HG03066 (cell line): ENCODE results near the gene C22orf31.
"Not testable (repeated sequence)": the region's sequence is repeated elsewhere in the genome, so short reads cannot be mapped to it uniquely, and the experiment has no call there.

ENCODE experiments used
- ATAC-seq: cut with Tn5 transposase; IDR thresholded peaks from one replicate; pipeline ENCODE4 v1.9.1; 2021; ENCODE audit warnings: low read depth; ENCODE audit not compliant: unreplicated experiment

C22orf31 gene

DNA sequence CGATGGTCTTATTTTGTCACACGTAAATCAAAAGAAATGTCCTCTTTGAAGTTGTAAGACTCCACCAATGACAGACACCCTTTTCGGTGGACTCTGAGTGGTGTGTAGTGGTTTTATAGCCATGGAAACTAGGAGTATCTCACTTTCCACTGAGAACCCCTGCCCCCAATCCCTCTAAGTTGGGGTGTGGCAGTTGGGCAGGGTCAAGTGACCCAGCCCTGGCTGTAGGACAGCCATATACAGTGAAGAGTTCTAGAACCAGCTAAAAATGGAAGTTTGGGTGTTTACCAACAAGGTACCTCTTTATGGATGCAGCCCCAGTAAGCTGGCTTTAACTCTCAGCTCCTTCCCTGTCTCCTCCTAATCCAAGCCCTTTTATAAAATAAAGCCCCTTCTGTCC lies 5.2 kb downstream of the C22orf31 start:
- no peak for ATAC-seq

DNA sequence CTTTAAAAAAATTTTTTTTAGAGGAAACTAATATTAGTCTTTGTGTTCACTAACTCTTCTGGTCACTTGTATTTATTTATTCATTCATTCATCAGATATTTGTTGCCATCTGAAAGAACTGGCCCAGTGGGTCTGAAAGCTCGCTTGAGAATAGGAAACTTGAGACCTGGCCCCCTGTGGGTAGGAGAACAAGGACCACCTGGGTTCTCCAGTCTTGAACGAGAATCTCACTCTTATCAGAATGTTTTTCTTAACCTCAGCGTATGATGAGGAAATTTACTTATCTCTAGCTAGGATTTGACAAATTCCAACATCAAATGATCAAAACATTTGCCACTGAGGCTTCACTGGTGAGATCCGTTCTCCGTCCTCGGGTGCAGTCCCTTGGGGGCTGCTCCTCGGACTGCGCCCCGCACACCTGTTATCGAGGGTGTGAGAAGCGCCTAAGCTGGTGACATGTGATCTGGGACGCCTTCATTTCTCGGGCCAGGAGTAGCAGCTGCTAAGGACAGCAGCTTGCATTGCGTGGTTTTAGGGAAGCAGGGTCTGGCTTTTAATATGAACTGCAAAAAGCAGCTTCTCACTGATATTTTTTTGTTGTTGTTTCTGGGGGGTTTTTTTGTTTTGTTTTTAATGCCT lies 6.3 kb downstream of the C22orf31 start:
- no peak for ATAC-seq

DNA sequence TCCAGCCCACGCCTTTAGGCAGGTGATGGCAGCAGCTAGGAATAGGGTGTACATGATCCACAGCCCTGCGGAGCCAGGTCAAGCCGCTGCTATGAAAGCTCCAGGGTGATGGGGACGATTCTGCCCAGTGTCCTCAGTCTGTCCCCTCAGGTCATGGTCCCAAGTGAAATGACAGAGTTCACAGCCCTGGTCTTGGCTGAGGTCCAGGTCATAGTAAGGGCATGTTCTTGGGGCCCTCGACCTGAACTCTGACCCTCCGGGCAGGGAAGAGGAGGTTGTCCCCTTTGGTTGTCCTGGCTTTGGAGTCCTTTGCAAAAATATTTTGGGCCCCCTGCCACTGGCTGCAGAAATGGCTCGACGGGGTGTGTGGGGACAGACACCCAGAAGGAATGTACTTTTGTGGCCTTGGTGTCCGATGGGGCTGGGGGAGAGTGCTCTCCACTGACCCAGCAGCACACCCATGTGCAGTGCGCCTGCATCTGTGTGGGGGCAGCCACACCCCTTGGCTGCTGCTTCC lies 7.3 kb downstream of the C22orf31 start:
- ATAC-seq = no peak

DNA sequence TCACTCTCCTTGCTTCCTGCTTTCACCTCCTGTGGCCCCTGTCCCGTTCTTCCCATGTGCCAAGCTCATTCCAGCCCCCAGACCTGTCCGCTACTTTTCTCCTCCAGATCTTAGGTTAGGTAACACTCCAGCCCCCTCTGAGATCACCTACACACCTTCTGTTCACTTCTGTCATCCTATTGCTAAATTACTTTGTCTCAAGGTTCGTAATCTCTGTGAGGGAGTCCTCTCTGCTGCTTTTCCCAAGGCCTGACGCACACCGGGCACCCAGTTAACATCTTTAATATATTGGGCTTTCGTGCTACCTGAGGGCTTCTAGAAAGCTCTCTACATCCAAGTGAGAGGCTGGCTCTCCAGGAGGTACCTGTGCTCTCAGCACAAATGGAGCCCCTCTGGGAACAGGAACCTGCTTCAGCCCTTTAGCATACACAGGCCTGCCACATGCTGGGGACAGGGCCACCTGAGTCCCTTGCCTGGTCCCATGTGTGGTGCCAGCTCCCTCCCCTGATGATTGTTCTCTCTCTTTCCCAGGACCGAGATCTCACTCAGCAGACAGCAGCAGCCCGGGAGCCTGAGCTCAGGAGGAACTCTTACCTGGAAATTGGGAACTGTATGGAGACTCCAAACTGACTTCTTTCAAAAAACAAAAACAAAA lies 8.5 kb downstream of the C22orf31 start:
- ATAC-seq = no peak

DNA sequence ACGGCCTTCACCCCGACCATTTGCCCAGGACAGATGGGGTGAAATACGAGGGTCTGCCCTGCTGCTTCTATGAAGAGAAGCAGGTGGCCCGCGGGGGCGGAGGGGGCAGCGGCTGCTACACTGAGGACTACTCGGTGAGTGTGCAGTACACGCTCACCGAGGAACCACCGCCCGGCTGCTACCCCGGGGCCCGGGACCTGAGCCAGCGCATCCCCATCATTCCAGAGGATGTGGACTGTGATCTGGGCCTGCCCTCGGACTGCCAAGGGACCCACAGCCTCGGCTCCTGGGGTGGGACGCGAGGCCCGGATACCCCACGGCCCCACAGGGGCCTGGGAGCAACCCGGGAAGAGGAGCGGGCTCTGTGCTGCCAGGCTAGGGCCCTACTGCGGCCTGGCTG lies 11.2 kb downstream of the C22orf31 start:
- no peak for ATAC-seq

DNA sequence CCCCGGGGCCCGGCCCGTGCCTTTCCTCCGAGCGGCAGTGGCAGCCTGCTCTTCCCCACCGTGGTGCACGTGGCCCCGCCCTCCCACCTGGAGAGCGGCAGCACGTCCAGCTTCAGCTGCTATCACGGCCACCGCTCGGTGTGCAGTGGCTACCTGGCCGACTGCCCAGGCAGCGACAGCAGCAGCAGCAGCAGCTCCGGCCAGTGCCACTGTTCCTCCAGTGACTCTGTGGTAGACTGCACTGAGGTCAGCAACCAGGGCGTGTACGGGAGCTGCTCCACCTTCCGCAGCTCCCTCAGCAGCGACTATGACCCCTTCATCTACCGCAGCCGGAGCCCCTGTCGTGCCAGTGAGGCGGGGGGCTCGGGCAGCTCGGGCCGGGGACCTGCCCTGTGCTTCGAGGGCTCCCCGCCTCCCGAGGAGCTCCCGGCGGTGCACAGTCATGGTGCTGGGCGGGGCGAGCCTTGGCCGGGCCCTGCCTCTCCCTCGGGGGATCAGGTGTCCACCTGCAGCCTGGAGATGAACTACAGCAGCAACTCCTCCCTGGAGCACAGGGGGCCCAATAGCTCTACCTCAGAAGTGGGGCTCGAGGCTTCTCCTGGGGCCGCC lies 11.9 kb downstream of the C22orf31 start:
- ATAC-seq = no peak

DNA sequence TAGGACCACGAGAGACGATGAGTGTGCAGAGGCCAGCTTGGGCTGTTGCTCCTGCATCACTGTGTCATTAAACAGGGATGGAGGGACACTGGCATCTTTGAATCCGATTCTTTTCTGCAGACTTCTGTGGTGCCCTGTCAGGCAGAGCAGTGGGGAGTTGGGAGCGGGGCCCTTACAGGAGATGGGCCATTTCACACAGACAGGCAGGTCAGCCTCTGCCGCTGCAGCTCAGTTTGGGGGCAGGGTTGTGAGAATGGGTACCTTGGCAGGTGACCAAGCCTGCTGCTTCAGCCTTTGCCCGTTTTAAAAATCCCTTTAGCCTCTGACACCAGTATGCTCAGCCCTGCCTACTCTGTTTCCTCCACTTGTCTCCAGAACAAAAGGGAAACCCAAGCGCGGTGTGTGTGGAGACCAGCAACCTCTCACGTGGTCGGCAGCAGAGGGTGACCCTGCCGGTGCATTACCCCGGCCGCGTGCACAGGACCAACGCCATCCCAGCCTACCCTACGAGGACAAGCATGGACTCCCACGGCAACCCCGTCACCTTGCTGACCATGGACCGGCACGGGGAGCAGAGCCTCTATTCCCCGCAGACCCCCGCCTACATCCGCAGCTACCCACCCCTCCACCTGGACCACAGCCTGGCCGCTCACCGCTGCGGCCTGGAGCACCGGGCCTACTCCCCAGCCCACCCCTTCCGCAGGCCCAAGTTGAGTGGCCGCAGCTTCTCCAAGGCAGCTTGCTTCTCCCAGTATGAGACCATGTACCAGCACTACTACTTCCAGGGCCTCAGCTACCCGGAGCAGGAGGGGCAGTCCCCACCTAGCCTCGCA lies 12.6 kb downstream of the C22orf31 start:
- ATAC-seq = no peak

DNA sequence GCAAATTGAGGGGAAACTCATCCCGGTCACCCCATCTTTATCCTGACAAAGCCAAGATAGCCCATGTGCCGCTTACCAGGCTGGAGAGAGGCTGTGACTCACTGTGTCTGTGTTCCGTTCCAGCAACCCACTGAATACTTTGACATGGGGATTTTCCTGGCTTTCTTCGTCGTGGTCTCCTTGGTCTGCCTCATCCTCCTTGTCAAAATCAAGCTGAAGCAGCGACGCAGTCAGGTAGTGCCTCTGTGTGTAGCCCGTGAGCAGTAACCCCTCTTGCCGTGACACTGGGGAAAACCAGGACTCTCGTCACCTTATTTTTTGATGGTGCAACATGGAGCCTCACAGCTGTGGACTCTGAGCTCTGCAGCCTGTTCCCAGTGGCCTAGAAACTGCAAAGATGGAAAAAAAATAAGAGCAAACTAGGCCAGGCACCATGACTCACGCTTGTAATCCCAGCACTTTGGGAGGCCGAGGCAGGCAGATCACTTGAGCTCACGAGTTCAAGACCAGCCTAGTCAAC lies 16.9 kb downstream of the C22orf31 start:
- no peak for ATAC-seq

DNA sequence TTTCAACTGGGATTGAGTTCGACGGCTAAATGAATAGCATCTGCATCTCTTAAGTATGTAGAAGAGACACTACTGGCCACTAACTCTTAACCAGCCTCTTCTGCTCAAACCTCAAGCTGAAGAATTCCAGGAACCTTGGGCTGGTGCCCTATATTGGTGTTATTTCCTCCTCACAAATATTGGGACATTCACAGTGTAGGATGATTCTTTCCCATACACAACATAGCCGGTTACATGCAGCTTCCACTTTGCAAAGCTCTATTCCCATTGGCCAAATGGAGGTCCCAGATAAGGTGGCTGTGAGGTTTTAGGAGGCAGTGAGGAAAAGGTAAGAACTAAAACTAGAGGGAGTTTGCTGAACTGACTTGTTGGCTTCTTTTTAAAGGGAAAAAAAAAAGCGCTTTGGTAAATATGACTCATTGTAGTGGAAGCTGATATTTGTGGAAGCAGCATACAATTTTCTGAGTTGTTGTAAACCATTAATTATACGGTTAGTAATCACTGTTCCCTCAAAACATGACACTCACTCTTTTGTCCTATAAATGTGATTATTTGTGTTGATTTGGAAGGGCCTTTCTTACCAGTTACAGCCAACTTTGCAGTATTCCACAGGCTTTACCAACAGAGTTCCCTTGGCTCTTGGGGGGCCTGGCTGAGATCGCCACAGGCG lies 17.6 kb downstream of the C22orf31 start:
- no peak for ATAC-seq

DNA sequence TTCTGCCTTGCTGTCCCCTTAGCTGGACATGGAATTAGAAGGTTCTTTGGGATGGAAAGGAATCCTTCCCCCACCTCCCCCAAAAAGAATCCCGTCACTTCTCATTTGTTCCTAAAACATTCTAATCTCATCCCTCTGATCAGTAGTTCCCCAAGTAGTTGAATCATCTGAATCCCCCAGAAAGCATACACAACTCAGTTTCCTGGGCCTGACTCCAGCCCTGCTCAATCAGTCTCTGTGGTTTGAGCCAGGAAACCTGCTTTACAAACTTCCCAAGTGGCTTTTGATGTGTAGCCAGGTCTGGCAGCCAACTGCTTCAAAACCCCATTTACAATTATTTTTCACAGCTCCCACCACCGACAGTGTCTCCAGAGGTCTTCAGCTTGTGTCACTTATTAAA lies 20.2 kb downstream of the C22orf31 start:
- ATAC-seq = no peak

DNA sequence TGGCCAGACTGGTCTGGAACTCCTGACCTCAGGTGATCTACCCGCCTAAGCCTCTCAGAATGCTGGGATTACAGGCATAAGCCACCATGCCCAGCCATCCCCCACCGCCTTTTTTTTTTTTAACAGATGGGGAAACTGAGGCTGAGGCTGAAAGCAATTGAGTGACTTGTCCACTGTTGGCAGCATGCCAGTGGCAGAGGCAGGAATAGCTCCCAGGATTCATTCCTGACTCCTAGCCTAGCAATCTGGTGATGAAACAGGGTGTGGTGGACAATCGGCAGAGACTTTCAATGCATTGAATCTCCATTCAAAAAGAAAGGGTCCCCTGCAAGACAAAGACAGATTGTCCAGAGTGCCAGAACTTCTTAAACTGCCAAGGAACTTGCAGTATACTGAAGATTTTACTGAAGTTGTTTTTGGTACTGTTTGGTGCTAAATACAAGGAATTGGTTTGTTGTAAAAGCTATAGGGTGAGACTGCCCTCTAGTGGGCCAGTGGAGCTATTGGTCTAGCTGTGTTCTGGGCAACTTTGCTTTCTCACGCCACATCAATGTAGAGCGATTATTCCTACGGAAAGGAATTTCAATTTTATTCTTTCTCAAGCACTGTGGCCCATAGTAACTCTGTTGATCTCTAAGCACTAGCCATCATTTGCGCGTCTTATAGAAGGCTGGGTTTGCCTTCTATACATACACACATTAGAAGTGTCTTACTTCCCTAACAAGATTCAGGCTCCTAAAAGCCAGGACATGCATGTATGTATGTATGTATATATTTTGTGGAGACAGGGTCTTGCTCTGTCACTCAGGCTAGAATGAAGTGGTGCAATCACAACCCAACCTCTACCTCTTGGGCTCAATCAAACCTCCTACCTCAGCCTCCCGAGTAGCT lies 21.0 kb downstream of the C22orf31 start:
- no peak for ATAC-seq

DNA sequence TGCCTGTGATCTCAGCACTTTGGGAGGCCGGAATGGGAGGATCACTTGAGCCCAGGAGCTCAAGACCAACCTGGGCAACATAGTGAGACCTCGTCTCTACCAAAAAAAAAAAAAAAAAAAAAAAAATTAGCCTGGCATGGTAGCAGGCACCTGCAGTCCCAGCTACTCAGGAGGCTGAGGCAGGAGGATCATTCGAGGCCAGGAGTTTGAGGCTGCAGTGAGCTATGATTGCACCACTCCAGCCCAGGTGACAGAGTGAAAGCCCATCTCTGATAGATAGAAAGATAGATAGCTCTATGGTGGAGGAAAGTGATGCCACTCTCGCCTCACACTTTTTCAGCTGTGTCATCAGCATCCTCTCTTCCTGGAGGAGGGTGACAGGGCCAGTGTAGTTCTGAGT lies 21.9 kb downstream of the C22orf31 start:
- ATAC-seq = not testable (repeated sequence)

DNA sequence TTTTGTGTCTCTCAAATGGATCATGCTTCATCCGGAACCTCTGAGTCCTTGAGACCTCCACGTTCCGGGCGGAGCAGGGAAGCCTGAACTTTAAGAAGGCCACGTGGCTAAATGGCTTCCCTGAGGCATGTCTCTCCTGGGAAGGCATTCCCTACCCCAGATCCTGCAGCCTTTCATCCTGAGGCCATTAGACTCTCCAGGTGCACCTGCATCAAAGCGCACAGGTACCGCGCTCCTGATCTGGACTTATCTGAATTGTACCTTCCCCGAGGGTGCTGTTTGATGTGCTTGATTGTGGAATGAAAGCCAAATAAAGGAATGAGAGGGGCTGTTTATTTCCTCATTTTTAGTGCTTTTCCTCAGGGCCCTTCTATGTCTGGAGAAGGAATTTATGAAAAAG lies 22.5 kb downstream of the C22orf31 start:
- no peak for ATAC-seq

DNA sequence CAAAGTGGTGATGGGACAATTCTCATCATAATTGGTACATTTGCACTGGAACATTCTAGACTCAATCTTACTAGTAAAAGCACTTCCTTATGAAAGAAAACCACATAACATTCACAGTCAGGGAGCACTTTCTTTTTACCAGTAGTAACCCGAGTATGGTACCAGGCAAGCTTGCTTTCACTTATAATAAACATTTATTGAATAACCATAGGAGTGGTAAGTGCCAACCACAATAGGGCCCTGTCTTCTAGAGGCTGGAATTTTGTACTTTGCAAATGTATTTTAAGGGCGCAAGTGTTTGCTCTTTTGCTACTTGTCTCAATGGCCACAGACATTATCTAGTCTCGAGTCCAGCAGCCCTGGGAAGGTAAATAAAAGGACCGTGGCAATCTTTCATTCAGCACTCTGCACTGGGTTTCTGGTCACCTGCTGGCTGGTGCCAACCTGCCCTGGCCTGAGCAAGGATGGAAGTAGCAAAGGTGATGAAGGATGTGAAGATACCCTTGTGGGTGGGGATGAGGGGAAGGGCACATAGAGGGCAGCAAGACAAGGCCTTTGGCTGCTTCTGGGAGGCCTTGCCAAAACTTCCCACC lies 24.2 kb downstream of the C22orf31 start:
- no peak for ATAC-seq

DNA sequence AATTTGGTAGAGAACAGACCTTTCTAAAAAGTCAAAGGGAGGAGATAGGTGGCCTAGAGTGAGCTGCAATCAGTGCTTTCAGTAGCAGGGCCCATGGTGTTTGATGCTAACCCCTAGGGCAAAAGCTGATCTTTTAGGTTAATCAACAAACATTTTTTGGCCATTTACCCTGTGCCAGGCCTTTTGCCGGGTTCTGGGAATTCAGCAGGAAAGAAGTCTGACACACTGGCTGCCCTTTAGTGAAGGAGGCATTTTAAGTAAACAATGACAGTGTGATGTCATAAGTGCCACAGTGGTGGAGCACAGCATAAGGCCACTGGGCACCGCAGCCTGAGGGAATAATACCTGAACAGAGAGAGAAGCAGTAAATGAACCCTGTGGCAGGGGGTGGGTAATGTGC lies 29.0 kb downstream of the C22orf31 start:
- ATAC-seq = no peak

DNA sequence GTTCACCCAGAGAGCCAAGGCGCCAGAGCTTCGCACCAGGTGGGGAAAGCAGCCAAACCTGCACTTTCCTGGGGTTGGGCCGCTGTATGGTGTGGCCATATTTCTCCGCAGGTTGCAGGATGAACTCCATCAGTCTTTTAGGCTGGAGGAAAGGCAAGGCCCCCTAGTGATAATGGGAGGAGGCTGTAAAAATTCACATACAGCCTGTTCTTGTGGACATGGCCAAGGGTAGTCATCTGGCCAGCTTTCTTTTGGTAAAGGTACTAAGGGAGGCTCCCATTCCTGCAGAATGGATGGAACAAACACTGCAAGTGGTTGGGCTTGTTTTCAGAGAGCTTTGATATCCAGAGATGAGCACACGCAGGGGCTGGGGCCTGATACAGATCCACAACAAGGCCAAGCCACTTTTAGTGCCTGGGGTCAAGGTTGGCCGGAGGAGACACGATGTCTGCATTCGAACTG lies 29.6 kb downstream of the C22orf31 start:
- no peak for ATAC-seq

DNA sequence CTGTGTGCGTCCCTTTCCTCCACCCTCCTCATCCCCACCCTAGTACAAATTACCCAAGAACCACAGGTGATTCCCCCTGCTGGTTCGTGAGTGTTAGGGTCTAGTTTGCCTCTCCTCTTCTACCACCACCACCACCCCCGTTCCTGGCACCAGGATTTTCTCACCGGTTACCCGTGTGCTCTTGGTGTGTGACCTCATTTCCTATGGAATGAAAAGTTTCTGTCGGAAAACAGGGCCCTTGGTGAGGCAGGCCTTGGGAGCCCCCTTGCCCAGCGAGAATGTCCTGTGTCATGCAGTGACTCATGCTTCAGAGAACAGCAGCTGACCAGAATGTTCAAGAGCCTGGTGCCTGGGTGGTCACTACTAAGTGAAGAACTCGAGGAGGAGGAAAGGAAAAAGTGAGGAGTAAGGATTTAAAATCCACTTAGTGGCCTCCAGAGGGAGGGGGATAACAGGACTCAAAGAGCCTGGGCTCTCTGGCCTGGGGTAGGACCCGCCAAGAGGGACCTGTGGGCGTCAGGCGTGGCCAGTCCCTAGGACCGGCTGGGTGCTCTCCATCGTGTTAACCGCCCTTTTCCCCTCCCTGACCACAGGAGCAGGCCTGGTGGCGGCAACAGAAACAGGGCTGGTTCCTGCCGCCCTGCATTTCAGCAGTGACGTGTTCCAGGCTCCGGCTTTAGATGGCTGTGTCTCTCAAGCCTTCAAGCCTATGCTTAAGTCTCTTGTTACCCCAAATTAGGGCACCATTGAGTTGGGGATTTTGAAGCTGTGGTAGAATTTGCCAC lies 30.2 kb downstream of the C22orf31 start:
- no peak for ATAC-seq

DNA sequence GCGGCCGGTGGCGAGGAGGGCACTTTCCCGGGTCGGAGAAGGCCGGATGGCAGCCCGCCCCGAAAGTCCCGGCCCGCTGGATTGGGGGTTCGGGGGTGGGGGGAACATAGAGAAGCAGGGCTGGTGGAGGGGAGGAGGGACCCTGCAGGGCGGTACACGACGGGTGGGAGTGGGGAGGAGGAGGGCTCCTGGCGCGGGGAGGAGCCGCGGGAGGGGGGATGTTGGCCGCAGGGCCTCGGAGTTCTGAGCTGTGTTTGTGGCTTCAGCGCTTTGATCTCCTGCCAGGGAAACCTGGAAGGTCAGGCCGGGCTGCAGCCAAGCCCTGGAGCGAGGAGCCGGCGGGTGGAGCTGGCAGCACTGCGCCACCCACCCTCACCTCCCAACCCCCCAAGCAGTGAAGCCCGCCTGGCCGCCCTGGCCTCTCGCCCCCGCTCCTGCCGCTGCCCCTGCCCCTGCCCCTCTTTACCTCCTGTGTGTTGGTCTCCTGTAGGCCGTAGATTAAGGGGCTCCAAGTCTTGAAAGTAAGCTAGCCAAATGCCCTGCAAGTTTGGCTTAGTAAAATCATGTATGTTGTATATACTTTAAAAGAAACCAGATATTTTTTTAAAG lies 30.9 kb downstream of the C22orf31 start:
- ATAC-seq = no peak
